VCaP (cell line): Measurements from ENCODE around the gene CASKIN2.

Experiments used
- H3K27ac ChIP-seq: fragments of 450-650 bp; 2 replicates; pipeline ENCODE4 v1.5.1; 2017
- CTCF ChIP-seq: fragments of 450-650 bp; conservative IDR thresholded peaks from 2 replicates; pipeline ENCODE4 v1.5.1; 2017; ENCODE audit warnings: mild to moderate bottlenecking, moderate library complexity

Gene CASKIN2

GRCh38 chr17:75502721-75503329, 12.5 kb downstream of the CASKIN2 start:
- H3K27ac ChIP-seq: no peak overlapping the region

DNA sequence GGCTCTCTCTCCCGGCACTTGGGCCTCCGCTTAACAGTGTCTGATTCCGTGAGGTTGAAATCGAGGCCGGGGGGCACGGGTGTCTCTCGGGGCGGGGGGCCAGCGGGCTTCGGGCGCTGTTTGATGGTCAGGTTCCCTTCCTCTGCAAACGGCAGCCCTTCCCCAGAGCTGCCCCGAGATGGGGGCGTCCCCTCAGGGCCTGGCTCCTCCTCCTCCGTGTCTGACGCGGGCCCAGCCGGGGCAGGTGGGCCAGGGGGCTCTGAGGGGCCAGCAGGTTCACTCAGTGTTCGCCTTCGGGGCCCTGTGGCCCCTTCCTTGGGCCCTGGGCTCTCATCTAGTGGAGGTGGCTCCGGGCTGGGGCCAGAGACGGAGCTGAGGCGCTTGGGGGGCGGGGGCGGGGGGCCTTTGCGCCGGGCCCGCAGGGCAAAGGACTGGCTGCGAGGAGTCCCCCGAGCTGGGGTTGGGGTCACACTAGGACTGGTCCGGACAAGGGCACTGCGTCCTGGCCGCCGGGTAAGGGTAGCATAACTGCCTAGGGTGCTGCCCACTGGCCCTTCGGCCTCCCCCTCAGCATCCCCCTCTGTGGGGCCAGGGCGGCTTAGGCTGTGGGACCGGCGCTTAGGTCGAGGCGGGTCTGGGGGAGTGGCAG, 13.1 kb downstream of the CASKIN2 start:
- H3K27ac ChIP-seq: no peak overlapping the region
- no peak for TF ChIP-seq CTCF

More at GRCh38 chr17:75502721-75503329, 12.5 kb downstream of the CASKIN2 start:
- no peak for TF ChIP-seq CTCF

DNA sequence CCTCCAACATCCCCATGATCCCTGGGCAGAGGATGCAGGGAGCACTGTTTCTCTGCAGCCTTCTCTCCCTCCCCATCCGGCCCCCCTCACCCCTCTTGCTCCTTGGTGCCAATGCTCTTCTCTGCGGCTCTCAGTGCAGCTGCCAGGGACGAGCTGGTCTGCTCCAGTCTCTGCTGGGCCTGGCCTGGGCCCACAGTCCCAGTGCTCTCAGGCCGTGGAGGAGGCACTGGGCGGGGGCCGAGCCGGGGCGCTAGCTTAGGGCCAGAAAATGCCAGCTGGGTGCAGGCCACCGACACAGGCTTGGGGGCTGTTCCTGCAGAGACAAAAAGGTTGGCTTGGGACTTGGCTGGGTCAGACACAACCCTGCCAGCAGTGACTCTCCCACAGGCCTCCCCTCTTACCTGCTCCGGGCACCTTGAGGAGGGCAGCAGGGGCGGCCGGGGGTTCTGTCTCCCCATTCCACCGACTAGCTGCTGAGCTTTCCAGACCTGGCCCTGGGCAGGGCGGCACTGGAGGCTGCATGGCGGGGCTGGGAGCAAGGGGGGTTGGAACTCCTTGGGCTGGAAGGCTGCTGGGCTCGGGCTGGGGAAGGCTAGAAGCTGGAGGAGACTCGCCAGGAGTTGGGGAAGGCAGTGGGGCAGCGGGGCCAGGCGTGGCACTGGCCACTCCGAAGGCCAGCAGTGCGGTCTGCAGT, 13.8 kb downstream of the CASKIN2 start:
- no peak for TF ChIP-seq CTCF

DNA sequence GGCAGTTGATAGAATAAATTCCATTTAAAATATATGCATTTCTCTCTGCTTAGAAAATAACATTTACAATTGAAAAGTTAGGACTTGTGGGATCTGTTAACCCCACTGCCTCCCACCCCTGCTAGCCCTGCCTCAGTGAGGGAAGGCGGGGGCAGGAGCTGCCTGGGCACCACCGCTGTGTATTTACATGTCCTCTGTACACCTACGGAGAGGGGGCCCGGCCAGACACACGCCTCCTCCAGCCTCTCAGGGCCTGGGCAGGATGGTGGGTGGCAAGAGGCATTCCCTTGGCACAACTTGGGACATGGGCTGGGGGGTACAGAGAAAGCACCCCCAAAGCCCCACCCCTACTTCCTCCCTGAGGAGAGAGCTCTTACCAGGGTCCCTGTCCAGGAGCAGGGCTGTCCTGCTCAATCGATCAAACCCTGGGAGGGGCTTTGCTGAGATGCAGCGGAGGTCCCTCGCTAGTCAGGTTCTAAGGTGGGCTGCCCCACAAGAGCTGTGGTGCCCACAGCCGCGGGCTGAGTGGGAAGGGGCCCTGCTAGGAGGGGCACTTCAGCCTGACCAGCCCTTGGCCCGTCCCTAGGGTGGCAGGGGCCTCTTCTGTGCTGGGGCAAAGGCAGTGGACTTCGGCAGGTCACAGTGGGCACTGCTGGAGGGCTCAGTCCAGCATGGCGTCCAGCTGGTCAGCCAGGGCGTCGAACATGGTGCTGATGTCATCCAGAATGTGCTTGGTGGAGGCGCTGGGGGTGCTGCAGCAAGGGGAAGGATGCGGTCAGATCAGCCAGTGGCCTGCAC, 14.7 kb downstream of the CASKIN2 start:
- no peak overlapping the region for H3K27ac ChIP-seq

More for the DNA sequence above, 13.8 kb downstream of the CASKIN2 start:
- no peak overlapping the region for H3K27ac ChIP-seq

GRCh38 chr17:75499313-75500022, 15.9 kb downstream of the CASKIN2 start:
- no peak for TF ChIP-seq CTCF
- no peak overlapping the region for H3K27ac ChIP-seq

More for the DNA sequence above, 14.7 kb downstream of the CASKIN2 start:
- no peak for TF ChIP-seq CTCF

- TF ChIP-seq CTCF: no peak
- no peak overlapping the region for H3K27ac ChIP-seq
Measured at GRCh38 chr17:75498726-75499213, 16.6 kb downstream of the CASKIN2 start.
